ENCODE measurements around the gene CRYBG1. TPM values are rescaled to one million over a fixed set of nuclear protein-coding genes. Genes with fewer than 3 reads are reported as not detected.
"Not testable (repeated sequence)": the region's sequence is repeated elsewhere in the genome, so short reads cannot be mapped to it uniquely, and the experiment has no call there.

Gene CRYBG1
- total RNA-seq, 1 donor from 2014 or later, result 16.9 TPM

GRCh38 chr6:106586815-106587415 is 226.4 kb downstream of the CRYBG1 start:
- DNase-seq (ENCODE audit: low spot score), result no peak

- DNase-seq (ENCODE audit: low spot score), result not testable (repeated sequence)
These were observed 228.4 kb downstream of the CRYBG1 start for GRCh38 chr6:106588937-106589336.

- no peak for DNase-seq (ENCODE audit: low spot score)
These were observed 230.8 kb downstream of the CRYBG1 start for GRCh38 chr6:106591111-106591825.

- no peak for DNase-seq (ENCODE audit: low spot score)
These were observed 238.9 kb downstream of the CRYBG1 start for GRCh38 chr6:106599440-106599839.

GRCh38 chr6:106600329-106600728 is 239.8 kb downstream of the CRYBG1 start:
- DNase-seq (ENCODE audit: low spot score), result no peak

- peak; percentile 30 for DNase-seq (ENCODE audit: low spot score)
These were observed 247.7 kb downstream of the CRYBG1 start for GRCh38 chr6:106608080-106608668.

- peak; percentile 24 for DNase-seq (ENCODE audit: low spot score)
These were observed 249.2 kb downstream of the CRYBG1 start for GRCh38 chr6:106609699-106610098.

GRCh38 chr6:106611030-106611429 is 250.5 kb downstream of the CRYBG1 start:
- DNase-seq (ENCODE audit: low spot score), result no peak

GRCh38 chr6:106612671-106613416 is 252.3 kb downstream of the CRYBG1 start:
- no peak for DNase-seq (ENCODE audit: low spot score)

GRCh38 chr6:106613590-106613989 is 253.1 kb downstream of the CRYBG1 start:
- DNase-seq (ENCODE audit: low spot score), result no peak

- no peak for DNase-seq (ENCODE audit: low spot score)
These were observed 253.6 kb downstream of the CRYBG1 start for GRCh38 chr6:106614166-106614565.

- no peak for DNase-seq (ENCODE audit: low spot score)
These were observed 254.2 kb downstream of the CRYBG1 start for GRCh38 chr6:106614592-106615257.

GRCh38 chr6:106617302-106617701 is 256.8 kb downstream of the CRYBG1 start:
- no peak for DNase-seq (ENCODE audit: low spot score)

- DNase-seq (ENCODE audit: low spot score), result no peak
These were observed 257.3 kb downstream of the CRYBG1 start for GRCh38 chr6:106617857-106618256.

- no peak for DNase-seq (ENCODE audit: low spot score)
These were observed 257.8 kb downstream of the CRYBG1 start for GRCh38 chr6:106618324-106618723.

GRCh38 chr6:106619223-106619622 is 258.7 kb downstream of the CRYBG1 start:
- no peak for DNase-seq (ENCODE audit: low spot score)

GRCh38 chr6:106620931-106621672 is 260.6 kb downstream of the CRYBG1 start:
- DNase-seq (ENCODE audit: low spot score), result no peak
